Endothelial cell of hepatic sinusoid (primary cell): ENCODE results near the gene HCN2.
"Not testable (repeated sequence)": the region's sequence is repeated elsewhere in the genome, so short reads cannot be mapped to it uniquely, and the experiment has no call there.

Experiments
- in situ Hi-C: cut with HindIII; loops from 2 replicates; pipeline ENCODE4 v1.10.0; 2017; ENCODE audit warnings: low sequenced_read_pairs

Gene HCN2

GRCh38 chr19:584240-585001, 5.3 kb upstream of the HCN2 start:
- in situ Hi-C loops, result no loop called here

GRCh38 chr19:585146-585545, 4.5 kb upstream of the HCN2 start:
- in situ Hi-C loops, result not testable (repeated sequence)

- in situ Hi-C loops, result no loop called here
Measured at GRCh38 chr19:585551-586110, 4.0 kb upstream of the HCN2 start.

GRCh38 chr19:588093-588740, 1.5 kb upstream of the HCN2 start:
- in situ Hi-C loops, result no loop called here

- in situ Hi-C loops, result no loop called here
Measured at GRCh38 chr19:588741-589692, 664 bp upstream of the HCN2 start.

- in situ Hi-C loops, result no loop called here
Measured at GRCh38 chr19:590396-590745, 690 bp downstream of the HCN2 start.

- in situ Hi-C loops, result no loop called here
Measured at GRCh38 chr19:590750-591098, 1.0 kb downstream of the HCN2 start.

- in situ Hi-C loops, result no loop called here
Measured at GRCh38 chr19:591099-591958, 1.6 kb downstream of the HCN2 start.

- in situ Hi-C loops, result no loop called here
Measured at GRCh38 chr19:592101-592500, 2.4 kb downstream of the HCN2 start.

- in situ Hi-C loops, result no loop called here
Measured at GRCh38 chr19:593055-593454, 3.4 kb downstream of the HCN2 start.

- in situ Hi-C loops, result no loop called here
Measured at GRCh38 chr19:593505-593904, 3.8 kb downstream of the HCN2 start.

GRCh38 chr19:594265-594870, 4.7 kb downstream of the HCN2 start:
- in situ Hi-C loops, result no loop called here

- in situ Hi-C loops, result no loop called here
Measured at GRCh38 chr19:595326-596262, 5.9 kb downstream of the HCN2 start.

GRCh38 chr19:596263-596655, 6.6 kb downstream of the HCN2 start:
- in situ Hi-C loops, result no loop called here

- in situ Hi-C loops, result no loop called here
Measured at GRCh38 chr19:597406-598315, 8.0 kb downstream of the HCN2 start.

GRCh38 chr19:601310-601709, 11.6 kb downstream of the HCN2 start:
- in situ Hi-C loops, result no loop called here

- in situ Hi-C loops, result no loop called here
Measured at GRCh38 chr19:601790-602189, 12.1 kb downstream of the HCN2 start.
